ENCODE results near the gene RPAP2.
"Not testable (repeated sequence)": the region's sequence is repeated elsewhere in the genome, so short reads cannot be mapped to it uniquely, and the experiment has no call there.

RPAP2 gene

GRCh38 chr1:92377991-92378390 is 79.1 kb downstream of the RPAP2 start:
- not testable (repeated sequence) for FAIRE-seq

- FAIRE-seq: no peak
Measured at GRCh38 chr1:92380867-92381266, 82.0 kb downstream of the RPAP2 start.

DNA sequence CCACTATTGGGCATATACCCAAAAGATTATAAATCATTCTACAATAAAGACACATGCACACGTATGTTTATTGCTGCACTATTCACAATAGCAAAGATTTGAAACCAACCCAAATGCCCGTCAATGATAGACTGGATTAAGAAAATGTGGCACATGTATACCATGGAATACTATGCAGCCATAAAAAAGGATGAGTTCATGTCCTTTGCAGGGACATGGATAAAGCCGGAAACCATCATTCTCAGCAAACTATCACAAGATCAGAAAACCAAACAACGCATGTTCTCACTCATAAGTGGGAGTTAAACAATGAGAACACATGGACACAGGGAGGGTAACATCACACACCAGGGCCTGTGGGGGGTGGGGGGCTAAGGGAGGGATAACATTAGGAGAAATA is 95.1 kb downstream of the RPAP2 start:
- FAIRE-seq: not testable (repeated sequence)

- no peak for FAIRE-seq
Measured at GRCh38 chr1:92398519-92398918, 99.7 kb downstream of the RPAP2 start.

DNA sequence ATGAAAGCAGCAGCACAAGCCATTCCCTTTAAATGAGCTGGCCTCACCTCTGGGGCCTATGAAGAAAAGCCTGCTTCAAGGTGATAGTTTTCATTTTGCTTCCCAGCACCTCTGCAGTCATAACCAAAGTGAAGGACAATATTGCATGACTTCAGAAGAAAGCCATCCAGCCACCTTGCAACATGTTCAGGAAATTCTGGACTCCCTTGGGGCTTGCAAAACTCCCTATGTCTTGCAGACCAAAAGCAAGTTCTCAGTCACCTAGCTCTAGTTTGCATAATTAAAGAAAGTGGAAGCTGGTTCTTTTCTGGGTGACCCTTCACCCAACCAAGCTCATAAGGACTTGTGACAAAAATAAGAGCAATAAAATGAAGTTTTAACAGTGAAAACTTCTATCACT is 100.2 kb downstream of the RPAP2 start:
- FAIRE-seq: no peak

GRCh38 chr1:92404661-92405060 is 105.8 kb downstream of the RPAP2 start:
- FAIRE-seq: no peak

- no peak for FAIRE-seq
Measured at GRCh38 chr1:92408825-92409224, 110.0 kb downstream of the RPAP2 start.

DNA sequence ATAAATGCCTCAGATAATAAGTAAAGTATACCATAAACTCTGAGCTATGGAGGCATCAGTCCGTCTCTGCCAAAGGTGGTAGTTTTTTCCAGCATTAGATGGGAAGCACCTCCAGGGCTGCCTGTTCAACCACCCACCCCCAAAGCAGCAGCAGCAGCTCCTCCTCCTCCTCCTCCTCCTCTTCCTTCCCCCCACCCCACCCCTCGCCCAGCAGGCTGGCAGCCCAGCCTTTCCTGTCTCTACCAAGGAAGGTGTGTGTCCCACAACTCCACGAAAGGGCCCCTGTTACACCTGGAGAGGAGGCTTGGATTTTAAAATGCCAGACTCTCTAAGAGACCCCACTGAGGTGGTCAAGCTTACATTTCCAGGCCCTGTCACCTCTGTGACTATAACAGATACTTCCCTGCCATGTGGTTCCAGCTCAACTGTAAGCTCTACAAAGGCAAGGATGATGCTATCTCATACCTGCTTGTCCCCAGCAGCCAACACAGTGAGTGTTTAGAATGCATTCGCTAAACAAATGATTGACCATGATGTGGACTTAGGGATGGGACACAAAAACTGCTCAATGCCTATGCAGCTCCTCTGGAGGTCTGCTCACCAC is 111.2 kb downstream of the RPAP2 start:
- FAIRE-seq: no peak

GRCh38 chr1:92410706-92411105 is 111.8 kb downstream of the RPAP2 start:
- no peak for FAIRE-seq

DNA sequence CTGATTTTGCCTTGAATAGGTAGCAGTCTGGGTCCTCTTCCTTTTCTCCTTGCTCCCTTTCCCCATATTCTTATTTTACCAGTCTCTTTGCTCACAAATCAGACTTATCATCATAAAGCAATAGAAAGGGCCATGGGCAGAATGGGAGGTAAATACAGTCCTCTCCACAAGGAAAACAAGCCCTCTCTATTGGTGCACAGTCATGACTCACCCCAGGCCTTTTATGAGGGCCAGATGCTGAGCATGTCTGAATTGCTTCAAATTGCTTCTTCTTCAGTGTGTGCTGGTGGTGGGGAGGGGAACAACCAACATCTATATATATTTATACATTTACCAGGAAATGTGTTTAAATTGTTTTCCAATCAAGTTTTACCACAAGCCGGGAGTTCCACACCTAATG is 112.7 kb downstream of the RPAP2 start:
- no peak for FAIRE-seq

DNA sequence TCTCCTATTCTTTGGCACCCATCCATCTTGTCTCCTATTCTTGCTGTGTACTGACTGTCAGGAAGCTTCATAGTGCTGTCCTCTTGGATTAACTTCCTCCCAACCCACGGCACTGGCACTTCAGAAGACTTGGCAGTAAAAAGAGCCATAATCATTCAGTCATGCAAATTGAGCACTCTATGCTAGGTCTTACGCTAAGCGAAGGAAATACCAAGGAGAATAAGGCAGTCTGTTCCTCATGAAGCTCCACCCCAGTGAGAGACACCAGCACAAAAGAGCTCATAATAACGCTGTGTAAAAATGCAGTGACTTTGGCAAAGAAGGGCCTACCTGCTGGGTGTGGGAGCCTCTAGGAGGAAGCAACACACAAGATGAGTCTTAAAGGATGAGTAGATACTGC is 120.8 kb downstream of the RPAP2 start:
- FAIRE-seq: no peak

DNA sequence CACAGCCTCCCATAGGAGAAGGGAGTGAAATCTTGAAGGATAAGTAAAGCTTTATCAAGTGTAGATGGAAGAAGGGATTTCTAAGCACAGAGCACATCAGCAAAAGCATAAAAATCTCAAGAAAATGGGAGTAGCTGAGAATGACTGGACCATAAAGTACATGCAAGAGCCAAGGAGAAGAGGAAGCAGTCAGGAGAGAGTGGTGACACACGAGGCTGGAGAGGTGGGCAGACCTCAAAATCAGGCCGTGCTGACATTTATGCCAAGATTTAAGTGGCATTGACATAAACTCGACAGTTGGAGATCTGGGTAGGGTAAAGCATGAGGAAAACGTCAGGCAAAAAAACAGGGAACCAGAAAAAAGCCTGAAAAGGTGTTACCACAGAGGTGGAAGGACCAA is 125.5 kb downstream of the RPAP2 start:
- no peak for FAIRE-seq

DNA sequence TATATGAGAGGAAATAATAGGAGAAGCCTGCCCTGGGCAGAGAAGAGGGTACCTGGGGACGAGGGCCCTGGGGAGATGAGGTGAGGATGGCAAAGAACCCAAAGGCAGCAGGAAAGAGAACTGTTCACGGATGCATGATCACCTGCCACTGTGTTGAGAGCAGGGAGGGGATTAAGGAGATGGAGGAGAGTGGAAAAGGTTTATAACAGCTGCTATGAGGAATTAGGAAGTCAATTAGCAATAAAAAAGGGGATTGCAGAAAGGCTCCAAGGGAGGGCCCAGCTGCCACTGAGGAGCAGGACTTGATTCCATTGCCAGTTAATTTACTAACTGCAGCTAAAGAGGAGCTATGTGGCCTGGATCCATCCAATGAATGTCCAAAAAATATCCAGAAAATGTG is 126.8 kb downstream of the RPAP2 start:
- no peak for FAIRE-seq

DNA sequence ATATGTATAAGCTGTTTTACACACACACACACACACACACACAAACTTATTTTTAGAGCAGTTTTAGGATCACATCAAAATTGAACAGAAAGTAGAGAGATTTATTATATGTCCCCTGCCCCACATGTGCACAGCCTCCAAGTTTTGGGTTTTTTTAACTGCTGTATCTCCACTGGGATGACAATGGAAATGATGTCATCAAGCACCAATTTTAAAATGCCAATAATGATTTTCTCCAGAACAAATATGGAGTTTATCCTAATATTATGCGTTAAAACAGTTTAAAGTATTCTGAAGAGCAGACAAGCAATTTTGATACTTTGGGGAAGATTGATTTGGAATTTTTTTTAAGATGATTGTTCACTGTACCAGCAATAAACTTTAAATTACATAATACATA is 131.2 kb downstream of the RPAP2 start:
- no peak for FAIRE-seq

- FAIRE-seq: not testable (repeated sequence)
Measured at GRCh38 chr1:92434572-92434971, 135.7 kb downstream of the RPAP2 start.

GRCh38 chr1:92439291-92439690 is 140.4 kb downstream of the RPAP2 start:
- no peak for FAIRE-seq

GRCh38 chr1:92441316-92441696 is 142.4 kb downstream of the RPAP2 start:
- FAIRE-seq: no peak

GRCh38 chr1:92441697-92442342 is 143.0 kb downstream of the RPAP2 start:
- FAIRE-seq: no peak

- no peak for FAIRE-seq
Measured at GRCh38 chr1:92442351-92442750, 143.5 kb downstream of the RPAP2 start.

DNA sequence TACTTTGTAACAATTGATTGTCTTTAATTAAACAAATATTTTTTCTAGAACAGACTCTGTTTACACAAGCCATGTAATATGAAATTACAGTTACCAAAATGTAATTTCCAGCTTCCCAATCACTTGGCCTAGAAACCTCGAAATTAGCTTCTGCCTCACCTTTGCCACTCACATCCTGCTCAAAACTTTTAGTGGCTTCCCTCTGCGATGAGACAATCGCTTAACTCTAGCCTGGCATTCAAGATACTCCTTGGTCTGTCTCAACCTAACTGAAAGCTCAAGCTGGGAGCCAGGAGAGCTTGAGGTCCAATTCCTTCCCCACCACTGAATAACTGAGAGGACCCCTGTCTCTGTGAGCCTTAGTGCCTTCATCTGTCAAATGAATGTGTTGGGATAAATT is 145.0 kb downstream of the RPAP2 start:
- FAIRE-seq: no peak

DNA sequence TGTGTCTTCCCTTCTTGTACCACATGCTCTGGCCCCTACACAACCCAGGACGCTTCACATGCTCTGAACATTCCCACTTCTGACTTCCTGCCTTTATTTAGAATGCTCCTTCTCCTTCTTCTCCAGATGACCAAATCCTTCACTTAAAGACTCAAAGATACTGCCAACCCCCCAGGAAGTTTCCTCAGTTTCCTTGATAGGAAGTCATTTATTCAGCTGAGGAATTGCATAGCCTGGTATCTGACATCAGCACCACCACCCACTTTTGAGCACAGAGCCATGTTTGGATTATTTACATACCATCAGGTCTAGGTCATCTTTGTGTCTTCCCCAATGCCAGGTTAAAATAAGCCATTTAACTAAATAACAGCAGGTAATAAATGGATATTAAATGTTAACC is 145.5 kb downstream of the RPAP2 start:
- no peak for FAIRE-seq

GRCh38 chr1:92445865-92446264 is 147.0 kb downstream of the RPAP2 start:
- FAIRE-seq: no peak

DNA sequence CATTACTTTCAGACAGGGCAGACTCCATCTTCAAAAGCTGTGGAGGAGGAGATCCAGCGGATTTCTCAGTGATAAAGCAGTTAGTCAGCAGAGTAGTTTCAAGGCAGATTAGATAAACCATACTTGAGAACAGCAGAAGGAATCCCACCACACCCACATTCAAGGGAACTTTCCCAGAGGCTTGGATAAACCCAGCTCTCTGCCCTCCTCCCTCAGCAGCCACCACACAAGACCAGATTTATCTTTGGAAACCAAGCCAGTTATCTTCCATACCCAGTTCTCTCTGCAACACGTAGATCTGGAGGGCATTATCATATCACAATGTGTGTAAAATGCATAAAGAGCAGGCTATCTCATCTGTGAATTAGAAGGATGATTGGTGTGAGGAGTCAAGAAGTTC is 147.7 kb downstream of the RPAP2 start:
- FAIRE-seq: no peak

- no peak for FAIRE-seq
Measured at GRCh38 chr1:92447033-92447681, 148.3 kb downstream of the RPAP2 start.

GRCh38 chr1:92447976-92448375 is 149.1 kb downstream of the RPAP2 start:
- no peak for FAIRE-seq

All from islet of Langerhans (tissue), 1 donor.